Stimulated activated CD8-positive, alpha-beta memory T cell treated with anti-CD3 and anti-CD28 coated beads, Interleukin-4, amount 100 ng/mL, for 1 hour (primary cell): ENCODE data around the gene SMG6.

ENCODE experiments used
- DNase-seq, 2 donors: peaks; one replicate each; pipeline ENCODE4 v3.0.0-alpha.2; 2020; ENCODE audit warnings: low read depth in 2 of 2, low spot score in 1 of 2

Gene SMG6

DNA sequence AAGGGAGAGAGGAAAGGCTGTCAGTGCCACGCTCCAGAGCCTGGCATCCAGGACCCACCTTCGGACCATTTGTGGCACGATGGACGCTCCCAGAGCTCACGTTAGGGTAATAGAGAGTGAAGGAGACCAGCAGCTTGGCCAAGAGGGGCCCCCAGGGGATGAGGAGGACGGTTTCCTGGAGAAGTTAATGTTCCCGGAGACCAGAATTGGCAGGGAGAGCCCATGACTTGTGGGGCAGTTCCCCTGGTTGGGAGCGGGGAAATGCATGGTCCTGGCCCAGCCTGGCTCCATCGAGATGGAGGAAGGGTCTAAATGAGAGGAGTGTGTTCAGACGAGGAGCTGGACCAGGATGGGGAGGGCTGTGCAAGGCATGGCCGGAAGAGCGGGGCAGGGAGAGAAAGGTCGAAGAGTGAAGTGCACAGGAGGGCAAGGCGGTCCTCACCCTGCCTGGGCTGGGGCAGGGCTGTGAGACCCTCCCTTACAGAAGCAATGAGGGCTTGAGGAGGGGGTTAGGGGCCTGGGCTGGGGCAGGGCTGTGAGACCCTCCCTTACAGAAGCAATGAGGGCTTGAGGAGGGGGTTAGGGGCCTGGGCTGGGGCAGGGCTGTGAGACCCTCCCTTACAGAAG lies 251.5 kb downstream of the SMG6 start:
- DNase-seq = no peak

- DNase-seq = no peak
Measured at GRCh38 chr17:2051061-2051932, 252.3 kb downstream of the SMG6 start.

GRCh38 chr17:2050300-2051060 lies 253.1 kb downstream of the SMG6 start:
- peak in 1 of 2 donors; percentile 41 for DNase-seq

GRCh38 chr17:2049333-2050299 lies 254.0 kb downstream of the SMG6 start:
- DNase-seq = peak; percentile 86 to 90

DNA sequence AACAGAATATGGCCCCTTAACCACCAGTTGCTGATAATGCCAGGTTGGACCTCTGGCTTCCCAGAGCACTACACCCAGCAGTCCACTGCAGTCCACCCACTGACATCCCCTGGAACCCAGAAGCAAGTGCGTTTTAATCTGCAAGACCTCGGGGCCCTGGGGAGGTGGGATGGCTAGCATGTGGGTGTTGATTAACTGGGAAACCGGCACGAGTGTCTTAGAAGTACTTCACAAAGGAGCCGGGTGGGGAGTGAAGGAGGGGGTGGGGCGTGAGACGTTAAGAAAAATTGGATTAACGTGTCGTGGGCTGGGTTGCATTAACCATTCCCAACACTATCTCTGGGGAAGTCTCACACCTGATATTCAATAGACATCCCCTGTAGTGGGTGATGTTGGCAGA lies 254.8 kb downstream of the SMG6 start:
- DNase-seq = no peak

GRCh38 chr17:2047590-2047989 lies 256.0 kb downstream of the SMG6 start:
- no peak for DNase-seq

- no peak for DNase-seq
Measured at GRCh38 chr17:2044263-2044894, 259.2 kb downstream of the SMG6 start.

DNA sequence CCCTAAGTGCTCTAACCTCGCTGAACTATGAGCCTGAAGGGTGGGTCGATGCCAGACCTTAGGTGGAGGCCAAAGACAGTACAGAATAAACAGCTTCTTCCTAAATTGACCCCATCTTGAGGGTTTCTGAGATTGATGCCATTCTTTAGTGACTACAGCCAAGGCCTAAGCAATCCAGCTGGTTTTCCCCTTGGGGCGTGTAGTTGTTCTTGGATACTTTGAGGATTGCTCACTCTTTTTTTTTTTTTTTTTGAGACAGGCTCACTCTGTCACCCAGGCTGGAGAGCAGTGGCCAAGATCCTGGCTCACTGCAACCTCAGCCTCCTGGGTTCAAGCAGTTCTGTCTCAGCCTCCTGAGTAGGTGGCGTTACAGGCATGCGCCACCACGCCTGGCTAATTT lies 259.8 kb downstream of the SMG6 start:
- no peak for DNase-seq

DNA sequence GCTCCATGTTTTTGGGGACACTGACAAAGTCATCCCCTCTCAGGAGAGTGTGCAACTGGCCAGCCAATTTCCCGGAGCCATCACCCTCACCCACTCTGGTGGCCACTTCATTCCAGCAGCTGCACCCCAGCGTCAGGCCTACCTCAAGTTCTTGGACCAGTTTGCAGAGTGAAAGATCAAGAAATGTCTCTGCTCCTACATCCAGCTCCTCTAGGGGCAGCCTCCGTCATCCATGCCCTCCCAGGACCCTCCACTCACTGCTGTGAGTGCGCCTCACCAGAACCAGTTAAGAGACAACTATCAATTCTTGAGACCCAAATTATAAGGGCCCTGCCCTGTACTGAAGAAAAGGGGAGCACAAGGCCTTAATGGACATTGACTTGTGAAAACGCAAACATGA lies 260.7 kb downstream of the SMG6 start:
- no peak for DNase-seq

DNA sequence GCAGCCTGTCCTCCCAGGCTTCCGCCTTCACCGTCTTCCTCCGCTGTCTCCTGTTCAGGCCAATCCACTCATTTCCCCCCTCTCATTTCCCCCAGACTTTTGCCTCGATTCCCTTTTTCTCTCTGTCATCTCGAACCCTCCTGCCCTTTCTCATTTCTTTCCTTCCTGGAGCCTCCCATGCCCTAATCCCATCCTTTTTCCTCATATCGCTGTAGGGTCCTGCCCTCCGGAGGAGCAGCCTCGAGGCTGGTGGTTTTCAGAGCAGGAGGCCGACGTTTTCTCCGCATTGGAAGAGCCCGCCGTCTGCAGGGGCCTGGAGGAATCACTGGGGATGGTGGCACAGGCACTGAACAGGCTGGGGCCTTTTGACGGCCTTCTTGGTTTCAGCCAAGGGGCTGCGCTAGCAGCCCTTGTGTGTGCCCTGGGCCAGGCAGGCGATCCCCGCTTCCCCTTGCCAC lies 261.2 kb downstream of the SMG6 start:
- DNase-seq = no peak

DNA sequence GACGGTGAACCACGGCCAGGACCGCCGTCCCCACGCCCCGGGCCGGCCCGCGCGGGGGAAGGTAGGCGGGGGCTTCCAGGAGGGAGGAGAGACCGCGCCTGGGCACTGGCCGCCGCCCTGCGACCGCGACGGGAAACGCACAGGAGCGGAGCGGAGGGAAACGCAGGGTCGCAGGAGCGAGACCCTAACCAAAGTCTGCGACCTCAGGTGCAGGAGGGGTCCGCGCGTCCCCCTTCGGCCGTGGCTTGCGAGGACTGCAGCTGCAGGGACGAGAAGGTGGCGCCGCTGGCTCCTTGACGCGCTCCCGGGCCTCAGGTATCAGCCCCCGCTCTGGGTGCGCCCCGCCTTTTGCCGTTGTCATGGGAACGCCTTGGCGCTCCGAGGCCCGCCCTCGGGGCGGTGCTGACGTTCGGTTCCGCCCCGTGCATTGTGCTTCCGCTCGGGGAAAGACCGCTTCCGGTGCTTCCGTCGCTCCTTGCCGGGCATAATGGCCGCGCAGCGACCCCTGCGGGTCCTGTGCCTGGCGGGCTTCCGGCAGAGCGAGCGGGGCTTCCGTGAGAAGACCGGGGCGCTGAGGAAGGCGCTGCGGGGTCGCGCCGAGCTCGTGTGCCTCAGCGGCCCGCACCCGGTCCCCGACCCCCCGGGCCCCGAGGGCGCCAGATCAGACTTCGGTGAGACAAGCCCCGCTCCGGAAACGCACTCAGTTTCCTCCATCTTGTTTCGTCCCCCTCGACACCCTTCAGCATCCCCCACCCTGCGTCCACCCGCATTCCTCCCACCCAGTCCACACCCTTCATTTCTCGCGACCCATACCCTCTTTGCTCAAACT lies 261.8 kb downstream of the SMG6 start, which contains the start of gene OVCA2:
OVCA2 (plus strand) TSS at position 462 of the 829 bp plus-strand sequence; CDS start at position 488, 26 bp downstream.
- DNase-seq = peak; percentile 95 to 97

- no peak for DNase-seq
Measured at GRCh38 chr17:2040942-2041560, 262.5 kb downstream of the SMG6 start.

DNA sequence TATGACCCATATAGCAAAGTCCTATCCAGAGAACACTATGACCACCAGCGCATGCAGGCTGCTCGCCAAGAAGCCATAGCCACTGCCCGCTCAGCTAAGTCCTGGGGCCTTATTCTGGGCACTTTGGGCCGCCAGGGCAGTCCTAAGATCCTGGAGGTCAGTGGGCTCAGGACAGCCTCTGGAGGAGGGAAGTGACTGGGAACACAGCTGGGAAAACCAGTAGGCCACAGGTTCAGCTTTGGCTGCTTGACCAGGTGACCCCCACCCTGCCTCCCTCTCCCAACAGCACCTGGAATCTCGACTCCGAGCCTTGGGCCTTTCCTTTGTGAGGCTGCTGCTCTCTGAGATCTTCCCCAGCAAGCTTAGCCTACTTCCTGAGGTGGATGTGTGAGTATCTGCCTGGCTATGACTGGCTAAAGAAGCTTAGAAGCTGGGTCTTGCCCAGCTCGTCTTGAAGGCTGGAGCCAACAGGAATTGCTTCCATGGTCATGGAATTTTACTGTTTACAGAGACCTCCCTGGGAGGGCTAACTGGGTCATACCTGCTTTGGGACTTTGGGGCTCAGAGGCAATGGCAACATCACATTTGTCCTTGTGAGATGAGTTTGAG lies 263.3 kb downstream of the SMG6 start:
- no peak for DNase-seq

GRCh38 chr17:2037155-2037554 lies 266.4 kb downstream of the SMG6 start:
- no peak for DNase-seq

DNA sequence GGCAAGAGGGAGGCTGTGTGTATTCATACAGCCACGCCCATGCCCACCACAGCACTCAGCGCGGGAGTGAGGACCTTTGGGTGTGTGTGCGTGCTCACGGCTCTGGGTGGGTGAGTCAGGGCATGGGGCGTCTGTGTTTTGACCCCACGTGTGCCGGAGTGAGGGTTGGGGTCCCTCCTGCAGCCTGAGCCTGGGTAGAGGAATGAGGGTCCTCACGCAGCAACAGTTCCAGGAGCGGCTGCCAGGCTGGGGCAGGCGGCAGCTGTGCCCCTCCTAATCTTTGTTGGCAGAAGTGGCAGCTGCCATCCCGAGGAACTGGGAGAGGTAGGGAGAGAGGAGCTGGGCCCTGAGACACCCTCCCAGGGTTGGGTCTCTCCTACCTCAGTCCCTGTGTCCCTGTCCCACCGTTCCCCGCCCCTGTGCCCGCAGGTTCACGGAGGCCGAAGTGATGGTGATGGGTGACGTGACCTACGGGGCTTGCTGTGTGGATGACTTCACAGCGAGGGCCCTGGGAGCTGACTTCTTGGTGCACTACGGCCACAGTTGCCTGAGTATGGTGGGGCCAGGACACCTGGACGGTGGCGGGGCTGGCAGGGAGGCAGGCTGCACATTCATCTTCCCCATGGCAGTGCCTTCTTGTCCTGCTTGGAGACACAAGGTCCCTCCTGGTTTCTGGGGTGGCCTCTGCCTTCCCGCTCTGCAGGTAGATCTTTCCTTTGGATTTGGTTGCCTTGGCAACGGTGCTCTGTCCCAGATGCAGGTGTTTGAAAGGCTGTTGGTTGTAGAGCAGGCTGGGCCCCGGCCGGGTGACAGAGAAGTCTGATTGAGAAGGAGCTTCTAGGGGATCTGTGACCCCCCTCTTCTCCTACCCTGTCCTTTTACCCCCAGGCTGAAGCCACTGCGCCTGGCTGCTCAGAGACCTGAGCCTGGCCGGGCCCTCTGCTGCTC lies 267.8 kb downstream of the SMG6 start:
- DNase-seq = no peak

DNA sequence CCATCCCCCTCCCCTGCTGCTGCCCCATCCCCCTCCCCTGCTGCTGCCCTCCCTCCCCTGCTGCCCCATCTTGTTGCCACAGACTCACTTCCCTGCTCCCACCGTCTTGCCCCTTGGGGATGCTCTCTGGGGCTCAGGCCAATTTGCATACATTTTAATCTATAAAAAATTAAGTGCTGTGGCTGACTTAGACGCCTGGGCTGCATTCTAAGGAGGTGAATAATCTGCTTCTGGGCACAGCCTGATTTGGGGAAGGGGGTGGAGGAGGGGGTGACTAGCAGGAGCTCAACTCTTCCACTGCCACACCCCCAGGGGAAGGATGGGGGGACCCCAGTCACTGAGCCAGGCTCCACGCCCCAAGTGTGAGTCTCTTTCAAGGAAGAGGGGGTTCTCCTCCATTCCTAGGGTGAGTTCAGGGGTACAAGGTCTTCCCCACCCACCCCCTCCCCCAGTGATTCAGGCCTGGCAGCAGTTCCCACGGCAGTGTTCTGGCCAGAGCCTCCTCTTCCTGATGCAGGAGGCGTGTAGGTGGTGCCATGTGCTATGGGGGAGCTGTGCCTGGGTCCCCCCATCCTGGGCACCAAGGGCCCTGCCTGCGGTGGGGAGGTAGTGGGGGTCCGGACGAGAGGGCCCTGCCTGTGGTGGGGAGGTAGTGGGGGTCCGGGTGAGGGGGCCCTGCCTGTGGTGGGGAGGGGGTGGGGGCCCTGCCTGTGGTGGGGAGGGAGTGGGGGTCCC lies 268.6 kb downstream of the SMG6 start:
- no peak for DNase-seq
